ENCODE data around the gene PLEKHG1. TPM values are rescaled to one million over a fixed set of nuclear protein-coding genes. Genes with fewer than 3 reads are reported as not detected.
A peak's percentile ranks its signal among the peaks of the same experiment; 100 is the strongest.

The PLEKHG1 gene
- 10 to 100 TPM; 23.6 to 34.2 (median 31.2) TPM for polyA plus RNA-seq (ENCODE audit: insufficient read depth in 1 of 5, insufficient read length in 5 of 5, low replicate concordance in 1 of 5)
- long read RNA-seq, donor 1, partial matches to known transcripts: 0 of 1 reads
- long read RNA-seq, donor 1, other reads (novel, unspliced or antisense): 0 of 1 reads
- long read RNA-seq, donor 2, partial matches to known transcripts: 0 of 1 reads
- long read RNA-seq, donor 2, other reads (novel, unspliced or antisense): 0 of 1 reads
- long read RNA-seq, donor 3: 0 reads
- long read RNA-seq, donor 4, partial matches to known transcripts: 6 of 6 reads
- long read RNA-seq, donor 4, other reads (novel, unspliced or antisense): 0 of 6 reads
- long read RNA-seq, donor 5, partial matches to known transcripts: 6 of 6 reads
- long read RNA-seq, donor 5, other reads (novel, unspliced or antisense): 0 of 6 reads
- long read RNA-seq, donor 6: 0 reads
- long read RNA-seq, donor 7, partial matches to known transcripts: 12 of 13 reads
- long read RNA-seq, donor 7, other reads (novel, unspliced or antisense): 0 of 13 reads
- long read RNA-seq, donor 8, partial matches to known transcripts: 5 of 5 reads
- long read RNA-seq, donor 8, other reads (novel, unspliced or antisense): 0 of 5 reads

DNA sequence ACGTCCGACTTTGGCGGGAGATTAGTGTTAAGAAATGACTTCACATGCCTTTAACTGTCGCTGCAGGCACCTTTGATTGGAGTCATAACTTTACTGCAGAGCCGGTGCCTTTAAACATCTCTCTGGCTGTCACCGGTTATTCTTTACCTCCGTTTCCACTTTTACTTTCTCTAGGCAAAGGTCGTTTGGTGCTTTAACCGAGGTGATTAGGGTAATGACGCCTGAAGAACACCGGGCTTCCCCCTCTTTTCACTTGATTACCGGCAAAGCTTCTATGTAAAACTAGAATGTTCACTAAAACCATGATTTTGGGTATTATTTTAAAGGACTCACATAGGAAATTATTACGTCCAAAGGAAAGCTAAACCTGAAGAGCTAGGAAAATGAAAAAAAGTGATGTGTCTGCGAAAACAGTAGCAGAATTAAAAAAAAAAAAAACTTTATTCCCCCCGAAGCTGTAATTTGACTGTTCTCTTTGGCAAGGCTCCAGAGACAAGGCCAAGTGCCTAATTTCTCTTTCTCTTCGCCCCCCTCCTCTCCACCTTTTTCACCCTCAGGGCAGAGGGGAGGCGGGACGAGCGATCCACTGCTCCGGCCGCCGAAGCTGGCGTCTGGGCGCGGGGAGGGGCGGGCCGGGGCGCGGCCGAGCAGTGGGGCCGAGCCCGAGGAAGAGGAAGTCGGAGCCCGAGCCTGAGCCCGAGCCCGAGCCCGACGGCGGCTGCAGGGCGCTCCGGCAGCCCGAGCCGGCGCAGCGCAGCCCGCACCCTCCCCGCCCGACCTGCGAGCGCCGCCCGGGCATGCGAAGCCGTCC is at the start of gene PLEKHG1:
PLEKHG1 (plus strand) TSS at position 687 of the 811 bp plus-strand sequence. CDS start 133,797 bp downstream, outside the sequence.
- peak in 1 of 2 donors; percentile 53 for DNase-seq

DNA sequence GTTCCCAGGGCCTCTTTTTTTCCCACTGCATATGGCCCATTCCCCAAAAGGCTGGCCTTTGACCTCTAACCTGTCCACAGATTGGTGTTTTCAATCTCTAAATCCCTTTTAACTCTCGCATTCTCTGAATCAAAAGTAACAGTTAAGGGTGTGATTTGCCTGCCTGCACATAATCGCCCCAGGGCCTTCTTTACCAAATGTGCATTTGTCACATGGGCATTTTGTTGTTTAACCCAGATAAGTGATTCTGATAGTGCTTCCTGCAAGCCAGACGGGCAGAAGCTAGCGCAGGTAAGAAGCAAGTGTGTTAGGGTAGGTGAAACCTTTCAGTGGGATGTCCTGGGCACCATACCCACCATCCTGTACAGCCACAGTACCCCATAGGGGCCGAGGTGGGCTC is 49.4 kb upstream of the PLEKHG1 start:
- DNase-seq: no peak

DNA sequence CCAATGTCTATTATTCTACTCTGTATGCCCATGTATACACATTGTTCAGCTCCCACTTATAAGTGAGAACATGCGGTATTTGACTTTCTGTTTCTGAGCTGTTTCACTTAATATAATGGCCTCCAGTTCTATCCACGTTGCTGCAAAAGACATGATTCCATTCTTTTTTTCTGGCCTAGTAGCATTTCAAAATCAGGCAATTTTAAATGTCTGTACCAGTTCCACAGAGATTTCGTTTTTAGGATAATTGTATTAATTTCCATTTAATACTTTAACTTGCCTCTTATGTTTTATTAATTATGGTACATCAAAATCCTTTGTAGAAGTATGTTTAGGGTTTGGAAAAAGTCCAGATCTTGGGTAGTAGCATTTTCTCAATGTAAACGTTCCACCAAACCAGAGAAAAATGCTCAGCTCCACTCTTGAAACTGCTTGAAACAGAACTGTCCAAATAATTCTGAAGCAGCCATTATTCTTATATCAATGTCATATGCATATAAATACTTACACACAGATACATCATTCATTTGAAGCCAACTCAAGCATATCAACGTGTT is 42.6 kb upstream of the PLEKHG1 start:
- DNase-seq: no peak

DNA sequence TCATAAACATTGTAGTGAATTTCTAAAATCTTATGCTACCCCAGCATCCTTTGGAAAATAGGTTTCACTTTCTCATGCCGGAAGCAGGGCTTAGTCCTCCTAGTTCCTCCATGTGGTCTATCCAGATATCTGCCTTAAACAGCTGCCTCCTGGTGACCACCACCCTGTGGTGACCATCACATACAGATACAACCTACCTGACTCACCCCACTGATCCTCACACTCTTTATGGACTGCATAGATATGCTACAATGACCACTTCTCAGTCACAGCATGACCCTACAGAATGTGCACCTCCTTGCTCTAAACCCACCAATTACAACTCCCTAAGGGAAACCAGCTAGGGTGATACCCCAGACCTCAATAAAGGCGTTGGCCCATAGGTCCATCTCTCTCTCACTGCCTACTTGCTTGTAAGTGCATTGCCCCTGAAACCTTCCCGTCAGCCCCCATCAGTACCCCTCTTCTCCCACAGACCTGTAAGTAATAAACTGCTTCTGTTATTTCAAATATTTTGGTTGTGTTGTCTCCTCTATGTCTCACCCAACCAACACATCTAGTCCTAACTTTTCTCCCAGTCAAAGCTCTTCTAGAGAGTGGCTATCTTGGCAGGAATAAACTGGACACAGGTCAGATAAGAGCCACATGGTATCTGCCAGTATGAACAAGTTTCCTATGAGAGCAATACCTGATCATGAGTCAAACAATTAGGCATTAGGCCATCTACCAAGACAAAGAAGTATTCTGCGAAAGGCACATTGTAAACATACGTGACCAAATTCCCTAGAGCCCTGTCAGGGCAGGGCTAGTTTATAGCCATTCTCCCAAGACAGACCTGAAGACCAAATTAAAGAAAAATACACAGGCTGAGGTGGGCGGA is 39.4 kb upstream of the PLEKHG1 start:
- DNase-seq: no peak

DNA sequence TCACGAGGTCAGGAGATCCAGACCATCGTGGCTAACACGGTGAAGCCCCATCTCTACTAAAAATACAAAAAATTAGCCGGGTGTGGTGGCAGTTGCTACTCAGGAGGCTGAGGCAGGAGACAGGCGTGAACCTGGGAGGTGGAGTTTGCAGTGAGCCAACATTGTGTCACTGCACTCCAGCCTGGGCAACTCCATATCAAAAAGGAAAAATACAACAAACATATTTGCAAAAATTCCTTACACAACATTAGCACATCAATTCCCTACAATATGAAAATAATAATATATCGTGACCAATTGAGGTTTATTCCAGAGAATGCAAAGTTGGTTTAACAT is 38.8 kb upstream of the PLEKHG1 start:
- DNase-seq: no peak

DNA sequence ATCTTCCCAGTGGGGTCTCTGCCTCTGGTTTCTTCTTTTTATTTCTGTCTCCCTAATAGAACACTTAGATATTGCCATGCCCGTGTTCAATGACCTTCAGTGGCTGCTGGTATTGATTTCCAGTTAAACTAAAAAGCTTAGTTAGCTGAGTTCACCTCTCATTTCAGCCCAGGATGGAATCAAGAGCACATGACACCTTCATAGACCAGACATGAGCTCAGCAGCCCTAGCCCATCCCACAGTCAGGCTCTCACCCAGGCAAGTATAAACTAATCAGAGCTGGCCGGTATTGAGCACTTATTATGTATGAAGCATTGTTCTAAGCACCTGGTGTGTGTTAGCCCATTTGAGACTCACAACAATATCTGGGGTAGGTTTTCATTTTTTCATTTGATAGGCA is 33.7 kb upstream of the PLEKHG1 start:
- no peak for DNase-seq

DNA sequence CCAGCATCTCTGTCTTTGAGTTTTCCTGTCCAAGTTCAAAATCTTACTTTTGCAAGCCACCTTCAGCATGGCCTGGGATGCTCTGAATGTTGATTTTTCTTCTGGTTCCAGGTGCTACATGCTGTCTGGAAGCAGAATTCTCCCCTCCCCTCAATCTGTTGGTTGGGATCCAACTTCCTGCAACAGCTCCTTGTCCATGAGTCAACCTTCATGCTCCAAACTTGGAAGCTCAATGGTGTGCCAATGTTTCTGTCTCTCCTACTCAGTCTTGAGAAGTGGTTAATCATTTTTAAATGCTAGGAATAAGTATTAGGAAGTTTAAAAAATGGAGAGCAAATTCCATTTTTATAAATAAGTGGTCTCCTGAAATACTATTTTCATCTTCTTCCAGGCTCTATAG is 33.2 kb upstream of the PLEKHG1 start:
- DNase-seq: no peak

DNA sequence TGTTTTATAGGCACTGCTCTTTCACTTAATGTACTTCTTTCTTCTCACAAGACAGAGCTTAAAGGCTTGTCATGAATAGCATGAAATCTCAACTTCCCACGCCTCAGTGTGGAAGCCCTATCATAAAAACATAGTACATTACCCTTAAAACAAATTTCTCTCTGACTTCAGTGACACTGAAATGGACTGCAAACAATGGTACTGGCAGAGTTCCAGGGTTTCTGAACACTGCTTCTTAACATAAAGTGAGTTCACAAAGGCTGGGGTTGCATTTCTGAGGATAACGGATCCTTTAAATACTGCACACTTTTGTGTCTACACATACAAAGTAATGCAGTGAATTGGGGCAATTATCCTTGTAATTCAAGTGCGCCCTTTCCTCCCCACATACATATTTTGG is 32.3 kb upstream of the PLEKHG1 start:
- no peak for DNase-seq

DNA sequence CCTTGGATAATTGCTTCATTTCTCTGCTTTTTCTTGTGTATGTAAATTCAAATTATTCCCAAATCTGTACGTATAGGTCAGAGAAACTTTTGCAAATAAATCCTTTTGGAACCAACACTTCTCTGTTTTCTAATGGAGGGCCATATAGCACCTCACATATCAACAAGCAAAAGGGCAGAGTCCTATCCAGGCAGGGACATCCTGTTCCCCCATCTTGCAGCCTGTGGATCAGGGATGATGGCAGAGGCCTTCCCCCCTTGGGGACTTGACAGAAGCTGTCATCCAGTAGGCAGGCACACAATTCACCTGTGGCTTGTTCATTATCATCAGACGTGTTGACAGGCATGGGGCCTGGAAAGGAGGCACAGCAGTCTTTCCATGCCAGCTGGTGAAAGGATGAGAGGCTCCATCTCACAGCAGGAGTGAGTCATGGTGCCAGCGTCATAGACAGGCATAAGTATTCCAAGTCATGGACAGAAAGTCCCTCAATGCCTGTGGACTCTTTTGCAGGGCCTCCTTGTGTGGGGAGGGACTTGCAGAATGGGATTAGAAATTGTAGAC is 31.8 kb upstream of the PLEKHG1 start:
- DNase-seq: no peak

DNA sequence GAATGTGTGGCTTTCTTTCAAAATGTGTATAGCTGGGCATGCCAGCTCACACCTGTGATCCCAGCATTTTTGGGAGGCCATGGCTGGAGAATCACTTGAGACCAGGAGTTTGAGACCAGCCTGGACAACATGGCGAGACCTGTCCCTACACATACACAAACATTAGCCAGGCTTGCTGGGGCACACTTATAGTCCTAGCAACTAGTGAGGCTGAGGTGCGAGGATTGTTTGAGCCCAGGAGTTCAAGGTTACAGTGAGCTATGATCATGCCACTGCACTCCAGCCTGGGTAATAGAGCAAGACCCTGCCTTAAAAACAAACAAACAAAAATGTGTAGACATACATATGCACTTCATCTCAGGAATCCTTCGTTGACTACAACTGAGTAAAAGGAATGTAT is 31.1 kb upstream of the PLEKHG1 start:
- no peak for DNase-seq

DNA sequence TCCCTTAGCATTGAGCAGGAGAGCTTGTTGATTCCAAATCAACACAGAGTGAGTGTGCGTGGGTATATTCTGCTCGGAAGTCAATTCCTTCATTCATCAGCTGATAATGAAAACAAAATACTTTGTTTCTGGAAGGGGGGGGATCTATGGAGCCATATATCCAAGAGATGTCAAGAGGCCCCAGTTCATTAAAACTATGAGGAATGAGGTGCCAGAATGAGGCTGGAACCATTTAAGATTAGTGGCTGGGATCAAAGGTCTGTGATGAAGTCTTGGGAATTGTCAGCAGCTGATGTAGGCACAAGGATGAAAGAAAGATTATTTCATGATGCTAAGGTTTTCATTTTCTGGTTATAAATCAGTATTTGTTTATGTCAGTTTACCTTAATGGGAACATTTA is 30.5 kb upstream of the PLEKHG1 start:
- DNase-seq: peak; percentile 51 to 55

DNA sequence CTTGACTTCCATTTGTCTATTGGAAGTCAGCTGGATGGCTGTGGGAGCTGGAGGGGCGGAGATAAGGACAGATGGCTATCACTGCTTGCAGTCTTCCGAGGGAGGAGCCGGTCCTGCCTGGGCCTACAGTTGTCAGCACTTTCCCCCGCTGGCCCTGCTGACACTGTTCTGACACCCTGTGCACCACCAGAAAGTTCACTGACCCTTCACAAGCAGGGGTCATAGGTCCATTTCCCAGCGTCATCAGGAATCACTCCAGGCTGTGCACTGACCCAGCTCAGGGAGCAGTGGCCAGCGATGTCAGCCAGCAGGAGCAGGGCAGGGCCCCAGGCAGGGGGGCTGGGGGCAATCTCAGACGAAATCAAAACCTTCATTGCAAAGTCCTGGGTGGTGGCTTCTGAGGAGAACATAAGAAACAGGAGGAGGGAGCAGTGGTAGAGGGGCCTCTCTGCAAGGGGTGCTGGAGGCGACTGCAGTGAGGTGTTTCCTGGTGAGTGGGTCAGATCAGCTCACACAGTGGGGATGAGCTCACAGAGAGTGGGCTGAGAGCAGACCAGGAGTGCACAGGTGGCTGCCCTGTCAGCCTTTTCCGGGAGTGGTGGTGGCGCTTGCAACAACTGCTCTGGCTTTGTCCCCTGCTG is 26.5 kb upstream of the PLEKHG1 start:
- DNase-seq: no peak

DNA sequence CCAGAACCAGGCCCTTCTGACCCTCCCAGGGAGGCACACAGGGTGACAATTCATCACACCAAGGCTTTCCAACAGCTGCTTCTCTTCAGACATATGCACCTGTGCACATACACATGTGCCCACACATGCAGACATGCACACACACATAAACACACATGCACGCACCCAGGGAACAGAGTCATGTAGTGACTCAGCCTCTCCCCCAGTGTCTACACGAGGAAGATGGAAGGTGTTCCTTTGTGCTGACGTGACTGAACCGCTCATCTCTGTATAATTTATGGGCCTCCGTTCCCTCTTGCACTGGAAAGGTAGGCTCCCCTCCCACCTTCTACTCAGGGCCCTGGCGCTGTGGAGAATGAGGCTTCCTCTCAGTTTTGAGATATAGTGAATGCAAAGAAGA is 23.8 kb upstream of the PLEKHG1 start:
- DNase-seq: no peak

DNA sequence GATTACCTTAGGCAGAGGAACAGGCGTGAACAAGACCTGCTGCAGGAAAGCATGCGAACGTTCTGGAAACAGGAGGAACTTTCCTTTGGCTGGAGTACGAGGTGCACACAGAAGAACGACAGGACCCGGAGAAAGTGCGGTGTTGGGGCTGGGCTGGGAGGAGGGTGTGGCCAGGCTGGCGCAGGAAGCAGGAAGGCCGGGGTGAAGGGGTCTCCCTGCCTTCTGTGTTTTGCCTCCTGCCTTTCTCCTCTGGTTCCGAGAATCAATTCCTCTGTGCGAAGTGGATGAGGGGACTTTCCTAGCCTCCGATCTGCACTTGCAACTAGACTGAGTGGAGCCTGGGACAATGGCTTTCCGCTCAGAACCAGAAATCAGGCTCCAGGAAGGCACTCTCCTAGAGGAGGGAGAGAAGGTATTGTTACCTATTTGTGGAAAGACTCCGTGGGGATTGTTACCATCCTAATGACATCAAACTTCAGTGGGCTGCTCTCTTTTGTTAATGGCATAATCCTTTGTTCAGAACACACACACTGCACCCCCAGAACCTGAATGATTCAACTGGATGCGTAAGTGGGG is 22.9 kb upstream of the PLEKHG1 start:
- DNase-seq: no peak

DNA sequence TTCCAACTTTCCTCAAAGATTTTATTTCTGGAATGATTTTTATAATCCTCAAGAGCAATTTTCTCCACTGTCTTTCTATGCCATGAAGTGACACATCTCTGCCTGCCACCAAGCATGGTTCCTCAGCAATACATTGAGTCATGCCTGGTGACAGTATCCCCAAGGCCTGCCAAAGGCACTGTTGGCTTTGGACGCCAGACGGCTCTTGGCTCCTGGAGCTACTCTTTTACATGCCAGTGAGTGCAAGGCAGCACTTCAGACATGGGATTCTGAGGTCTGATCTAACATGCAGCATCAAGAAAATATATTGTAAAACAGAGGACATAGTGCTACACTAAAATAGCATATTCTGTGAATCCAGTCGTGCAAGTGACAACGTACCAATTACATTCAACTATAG is 20.1 kb upstream of the PLEKHG1 start:
- DNase-seq: no peak

DNA sequence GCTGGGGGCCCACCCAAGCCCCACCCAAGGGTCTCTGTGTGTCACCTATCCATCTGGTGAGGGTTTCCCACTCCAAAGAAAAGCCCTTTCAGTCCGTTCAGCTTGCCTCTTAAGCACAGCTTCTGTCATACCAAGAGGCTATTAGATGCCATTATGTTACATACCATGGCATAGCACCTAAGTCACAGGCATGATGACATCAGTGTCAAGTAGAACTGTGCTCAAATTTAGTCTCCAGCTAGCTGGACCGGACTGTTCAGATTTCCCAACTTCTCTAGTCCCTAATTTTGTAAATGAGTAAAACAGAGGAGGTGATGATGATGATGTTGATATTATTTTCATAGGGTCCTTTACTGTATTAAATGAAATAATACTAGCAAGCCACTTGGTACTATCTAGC is 19.2 kb upstream of the PLEKHG1 start:
- DNase-seq: no peak

DNA sequence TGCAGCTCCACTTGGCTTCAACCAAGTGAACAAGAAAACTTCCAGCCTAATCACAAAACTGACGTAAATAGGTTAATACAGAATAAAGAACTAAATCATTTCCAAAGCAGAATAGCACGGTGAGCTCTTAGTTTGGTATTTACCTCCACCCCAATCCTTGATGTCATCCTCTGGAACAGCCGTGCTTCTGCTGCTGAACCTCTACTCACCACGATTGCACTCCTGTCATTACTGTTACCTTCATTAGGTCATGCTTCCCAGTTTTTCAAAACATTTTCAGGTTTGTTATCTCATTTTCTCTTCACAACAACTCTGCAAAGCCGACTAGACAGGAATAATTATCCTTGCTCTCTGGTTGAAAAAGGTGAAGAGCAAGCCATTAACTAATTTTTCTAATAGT is 15.6 kb upstream of the PLEKHG1 start:
- no peak for DNase-seq

DNA sequence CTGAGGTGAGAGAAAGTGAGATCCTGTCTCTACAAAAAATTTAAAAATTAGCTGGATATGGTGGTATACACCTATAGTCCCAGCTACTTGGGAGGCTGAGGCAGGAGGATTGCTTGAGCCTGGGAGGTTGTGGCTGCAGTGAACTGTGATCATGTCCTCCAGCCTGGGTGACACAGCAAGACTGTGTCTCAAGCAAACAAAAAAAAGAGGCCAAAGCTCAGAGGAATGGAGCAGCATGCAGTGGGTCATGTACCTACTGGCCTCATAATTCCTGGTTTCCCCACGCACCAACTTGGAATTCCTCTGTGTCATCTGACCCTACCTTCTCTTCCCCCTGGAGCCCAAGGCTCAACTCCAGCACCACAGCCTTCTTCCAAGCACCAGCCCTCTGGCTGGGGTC is 15.1 kb upstream of the PLEKHG1 start:
- no peak for DNase-seq

DNA sequence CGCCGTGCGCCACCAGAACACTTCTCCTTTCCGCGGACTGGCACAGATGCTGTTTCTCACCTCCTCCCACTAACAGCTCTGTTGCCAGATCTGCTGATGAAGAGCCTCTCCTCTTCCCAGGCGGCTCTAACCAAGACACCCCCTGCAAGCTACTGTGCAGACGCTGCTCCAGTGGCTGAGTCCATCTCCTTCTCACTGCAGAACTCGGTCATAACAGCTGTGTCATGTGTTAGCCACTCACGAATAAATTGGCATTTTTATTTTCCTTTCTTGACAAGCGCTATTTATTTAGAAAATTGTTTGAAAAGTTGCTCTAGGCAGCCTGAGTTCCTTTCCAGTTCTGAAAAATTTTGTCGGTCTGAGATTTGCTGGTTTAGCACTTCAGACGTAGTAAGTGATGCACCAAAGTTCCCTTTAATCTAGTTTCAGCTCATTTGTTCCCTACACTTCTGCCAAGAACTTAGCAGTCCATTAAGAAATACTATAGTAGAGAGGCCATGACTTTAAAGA is 12.8 kb upstream of the PLEKHG1 start:
- DNase-seq: peak; percentile 90 to 92

DNA sequence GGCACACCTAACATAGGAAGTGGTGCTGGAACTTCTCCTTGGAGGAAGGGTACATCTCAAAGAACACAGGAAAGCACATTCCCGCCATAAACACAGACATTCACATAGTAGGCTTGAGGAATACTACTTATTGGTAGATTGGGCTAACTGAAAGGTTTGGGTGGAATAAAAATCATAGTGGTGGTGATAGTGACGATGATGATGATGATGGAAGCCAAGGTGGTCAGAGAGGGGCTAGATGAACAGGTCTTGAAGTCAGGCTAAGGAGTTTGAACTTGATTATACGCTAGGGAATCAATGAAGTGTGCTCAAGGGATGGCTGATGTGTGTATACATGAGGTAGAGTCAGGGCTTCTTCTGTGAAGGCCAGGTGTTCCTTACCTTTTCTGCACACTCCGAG is 12.0 kb upstream of the PLEKHG1 start:
- no peak for DNase-seq

All from right lung (tissue), 10 donors.